ENCODE data around the gene OR8D1.

OR8D1 gene

GRCh38 chr11:124313849-124314248 lies at the start of gene OR8D1:
OR8D1 (minus strand) TSS chr11:124313949; CDS start chr11:124310766, 3,183 bp downstream.
- no peak for DNase-seq

- DNase-seq = no peak
These were observed 45.8 kb upstream of the OR8D1 start for GRCh38 chr11:124359566-124359965.

GRCh38 chr11:124346311-124346955 lies 32.7 kb upstream of the OR8D1 start:
- no peak for DNase-seq

GRCh38 chr11:124344346-124344745 lies 30.6 kb upstream of the OR8D1 start:
- no peak for DNase-seq

GRCh38 chr11:124340142-124340447 lies 26.3 kb upstream of the OR8D1 start:
- DNase-seq = no peak

DNA sequence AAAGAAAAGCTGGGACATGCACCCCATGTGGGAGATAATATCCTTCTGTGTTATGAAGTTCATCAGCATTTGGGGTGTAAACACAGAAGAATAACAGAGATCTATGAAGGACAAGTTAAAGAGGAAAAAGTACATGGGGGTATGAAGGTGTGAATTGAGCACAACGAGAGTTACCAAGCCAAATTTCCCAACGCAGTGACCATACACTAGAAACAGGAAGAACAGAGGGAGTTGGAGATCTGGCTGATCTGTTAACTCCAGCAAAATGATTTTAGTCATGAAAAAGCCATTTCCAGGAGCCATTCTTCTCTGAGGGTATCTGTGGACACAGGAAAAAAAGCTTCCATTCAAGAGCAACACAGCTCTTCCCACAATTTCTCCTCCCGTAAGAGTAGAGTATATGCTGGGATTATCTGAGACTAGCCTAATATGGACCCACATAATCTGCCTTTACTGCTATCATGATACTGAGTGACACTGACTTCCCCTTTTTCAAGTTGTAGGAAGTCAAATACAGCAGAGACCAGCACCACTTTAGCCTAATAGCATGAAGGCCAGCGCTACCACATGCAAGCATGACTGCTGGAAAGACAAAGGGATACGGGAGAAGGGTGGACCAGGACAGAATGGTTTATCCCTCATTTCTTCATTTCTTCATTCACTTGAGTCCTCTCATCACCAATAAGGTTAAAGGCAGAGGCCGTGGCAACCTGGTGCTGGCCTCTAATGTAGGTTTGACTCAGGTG lies 25.8 kb upstream of the OR8D1 start:
- no peak for DNase-seq

DNA sequence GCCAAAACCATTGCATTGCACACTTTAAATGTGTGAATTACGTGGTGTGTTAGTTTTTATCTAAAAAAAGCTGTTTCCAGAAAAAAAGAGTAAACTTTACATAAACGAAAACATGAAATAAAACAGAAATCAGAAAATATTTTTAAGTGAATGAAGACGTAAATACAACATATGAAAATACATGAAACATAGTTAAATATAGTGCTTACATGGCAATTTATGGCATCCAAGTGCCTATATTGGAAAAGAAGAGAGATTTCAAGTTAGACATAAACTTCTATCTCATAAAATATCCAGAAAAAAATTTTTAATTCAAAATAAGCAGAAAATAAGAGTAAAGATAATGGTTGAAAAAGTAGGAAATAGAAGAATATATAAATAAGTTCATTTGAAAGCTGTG lies 18.1 kb upstream of the OR8D1 start:
- DNase-seq = no peak

GRCh38 chr11:124329787-124330478 lies 16.2 kb upstream of the OR8D1 start:
- DNase-seq = no peak

DNA sequence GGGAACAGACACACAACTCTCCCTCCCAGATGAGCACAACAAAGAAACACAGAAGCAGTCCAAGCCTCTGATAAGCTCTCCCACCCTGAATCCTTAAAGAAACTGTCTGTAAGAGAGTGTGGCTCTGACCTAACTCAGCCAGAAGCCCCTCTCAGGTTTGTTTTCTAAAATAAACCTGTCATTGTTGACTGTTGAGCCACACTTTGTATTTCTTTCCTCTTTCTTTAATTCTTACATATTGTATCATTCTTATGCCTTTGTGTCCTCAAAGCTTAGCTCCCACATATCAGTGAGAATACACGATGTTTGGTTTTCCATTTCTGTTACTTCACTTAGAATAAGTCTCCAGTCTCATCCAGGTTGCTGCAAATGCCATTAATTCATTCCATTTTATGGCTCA lies 14.0 kb upstream of the OR8D1 start:
- no peak for DNase-seq

GRCh38 chr11:124322356-124322755 lies 8.6 kb upstream of the OR8D1 start:
- DNase-seq = no peak

DNA sequence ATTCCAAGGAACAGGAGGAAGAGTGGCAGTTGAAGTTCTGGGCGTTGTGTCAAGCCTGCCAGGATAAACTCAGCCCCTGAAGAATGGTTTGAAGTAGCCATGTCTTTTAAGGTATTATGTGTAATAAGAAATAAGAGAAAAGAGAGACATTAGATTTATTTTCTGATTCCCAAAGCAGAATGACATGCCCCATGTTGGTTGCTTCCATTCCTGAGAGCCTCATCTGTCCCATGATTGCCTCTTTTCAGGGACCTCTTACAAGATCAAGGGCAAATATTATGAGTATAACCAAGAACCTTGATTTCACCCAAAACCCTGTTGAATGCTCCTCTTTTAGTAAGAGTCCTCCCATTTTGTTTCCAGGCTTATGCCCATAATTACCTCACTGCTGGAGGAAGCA lies 6.3 kb upstream of the OR8D1 start, which contains the start of gene OR8D2:
TSS of gene OR8D2 (minus strand) at position 101 of the 400 bp plus-strand sequence. CDS start at position 101, 0 bp downstream.
- DNase-seq = no peak

GRCh38 chr11:124315052-124315451 lies 1.3 kb upstream of the OR8D1 start:
- DNase-seq = no peak

DNA sequence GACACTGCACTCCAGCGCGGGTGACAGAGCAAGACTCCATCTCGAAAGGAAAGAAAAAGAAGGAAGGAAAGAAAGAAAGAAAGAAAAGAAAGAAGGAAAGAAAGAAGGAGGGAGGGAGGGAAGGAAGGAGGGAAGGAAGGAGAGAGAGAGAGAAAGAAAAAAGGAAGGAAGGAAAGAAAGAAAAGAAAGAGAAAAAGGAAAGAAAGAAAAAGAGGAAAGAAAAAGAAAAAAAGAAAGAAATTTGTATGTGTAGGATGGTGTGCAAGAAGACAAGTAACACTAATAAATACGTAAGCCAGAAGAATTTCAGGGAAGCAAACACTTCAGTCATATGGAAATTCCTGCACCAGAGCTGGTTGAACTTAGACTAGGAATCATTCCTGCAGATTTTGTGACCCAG lies 618 bp downstream of the OR8D1 start:
- no peak for DNase-seq

GRCh38 chr11:124311670-124312069 lies 2.1 kb downstream of the OR8D1 start:
- DNase-seq = no peak

DNA sequence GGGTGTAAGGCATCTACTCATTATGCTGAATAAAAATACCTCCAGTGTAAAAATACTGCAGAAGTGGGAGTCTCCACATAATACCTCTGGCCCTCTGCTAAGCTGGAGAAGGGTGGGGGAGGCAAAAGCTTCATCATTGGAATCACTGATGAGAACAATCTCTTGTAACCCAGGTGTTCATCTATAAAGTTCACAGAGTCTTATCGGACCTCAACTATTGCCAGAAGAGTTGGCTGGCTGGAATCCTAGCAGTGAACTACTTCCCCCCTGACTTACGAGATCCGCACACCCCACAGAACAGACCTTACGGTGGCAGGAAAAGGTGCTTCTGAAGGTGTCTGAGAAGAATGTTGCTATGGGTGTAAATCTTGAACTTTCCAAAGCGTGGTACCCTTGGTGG lies 2.5 kb downstream of the OR8D1 start:
- no peak for DNase-seq

- no peak for DNase-seq
These were observed 3.0 kb downstream of the OR8D1 start for GRCh38 chr11:124310721-124311120.

GRCh38 chr11:124307093-124307492 lies 6.7 kb downstream of the OR8D1 start:
- no peak for DNase-seq

DNA sequence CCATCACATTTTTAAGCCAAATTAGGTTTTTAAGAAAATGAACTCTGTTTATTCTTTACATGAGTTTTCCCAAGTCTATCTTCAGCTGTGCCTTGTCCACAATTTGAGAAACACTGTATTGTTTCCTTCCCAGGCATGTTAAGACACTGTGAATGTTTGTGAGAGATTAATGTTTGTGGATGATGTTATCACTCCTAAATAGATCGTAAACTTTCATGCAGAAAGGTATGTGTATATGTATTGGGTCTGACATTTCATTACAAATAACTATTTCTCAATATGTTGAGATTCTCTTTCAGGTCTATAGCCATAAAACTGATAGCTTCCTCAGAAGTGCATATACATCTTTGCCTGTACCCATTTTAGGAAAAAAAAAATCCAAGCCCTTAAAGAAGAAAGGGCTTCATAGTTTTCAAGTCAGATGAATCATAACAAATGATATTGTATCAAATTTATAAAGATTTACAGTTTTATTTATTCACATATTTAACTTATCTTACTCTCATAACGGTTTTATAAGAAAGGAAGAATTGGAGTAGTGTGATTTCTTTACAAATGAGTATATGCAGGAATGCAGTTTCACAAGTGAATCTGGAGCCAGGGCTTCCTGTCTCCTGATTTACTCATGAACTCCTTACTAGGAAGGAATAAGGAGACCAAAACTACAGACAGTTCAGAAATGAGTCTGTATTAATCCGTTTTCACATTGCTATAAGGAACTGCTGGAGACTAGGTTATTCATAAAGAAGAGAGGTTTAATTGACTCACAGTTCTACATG lies 11.2 kb downstream of the OR8D1 start:
- DNase-seq = no peak

- DNase-seq = no peak
These were observed 12.2 kb downstream of the OR8D1 start for GRCh38 chr11:124301548-124301947.

GRCh38 chr11:124297921-124298320 lies 15.8 kb downstream of the OR8D1 start:
- DNase-seq = no peak

- DNase-seq = no peak
These were observed 17.7 kb downstream of the OR8D1 start for GRCh38 chr11:124296016-124296415.

GRCh38 chr11:124294687-124295086 lies 19.1 kb downstream of the OR8D1 start:
- DNase-seq = no peak

GRCh38 chr11:124285610-124286344 lies 28.0 kb downstream of the OR8D1 start:
- no peak for DNase-seq

Data from right forelimb (tissue), 1 donor.